MM.1S (cell line): ENCODE data around the gene DUOXA1.

Experiments
- CTCF ChIP-seq: fragments of 300-600 bp; sonication (generic); IDR thresholded peaks from 2 replicates; pipeline ENCODE4 v1.5.1; 2016; ENCODE audit warnings: antibody characterized with exemption, low read length, mixed read lengths
- EZH2 ChIP-seq: fragments of 300-600 bp; sonication (generic); optimal IDR thresholded peaks from 2 replicates; pipeline ENCODE3; 2017; ENCODE audit warnings: low read depth, mild to moderate bottlenecking, antibody characterized with exemption, low read length, mixed read lengths
- EZH2phosphoT487 ChIP-seq: fragments of 300-600 bp; sonication (generic); IDR thresholded peaks from 2 replicates; pipeline ENCODE4 v1.6.1; 2018; ENCODE audit warnings: antibody characterized with exemption, low read length

DNA sequence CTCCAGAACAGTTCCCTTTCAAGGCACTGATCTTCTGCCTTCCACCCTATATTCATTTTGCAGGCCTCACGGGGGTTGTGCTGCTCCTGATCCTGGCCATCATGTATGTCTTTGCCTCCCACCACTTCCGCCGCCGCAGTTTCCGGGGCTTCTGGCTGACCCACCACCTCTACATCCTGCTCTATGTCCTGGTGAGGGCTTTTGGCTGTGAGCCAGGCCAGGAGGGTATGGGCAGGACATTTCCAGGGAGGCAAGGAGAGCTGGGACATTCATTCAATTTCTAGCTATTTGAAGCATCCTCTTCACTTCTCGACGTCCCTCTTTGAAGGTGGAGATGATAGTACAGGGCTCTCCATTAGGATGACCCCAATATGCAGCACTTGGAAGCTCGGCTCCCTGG lies 26.1 kb upstream of the DUOXA1 start:
- TF ChIP-seq EZH2 (no peak), CTCF (no peak), EZH2phosphoT487 (no peak)
